GM21786 (cell line): ENCODE measurements around the gene KCND2.

Experiments
- ATAC-seq: cut with Tn5 transposase; IDR thresholded peaks from one replicate; pipeline ENCODE4 v1.9.1; 2021; ENCODE audit not compliant: unreplicated experiment

Gene KCND2

GRCh38 chr7:120797026-120797645 is 524.2 kb downstream of the KCND2 start:
- no peak for ATAC-seq

- ATAC-seq, result no peak
Observed at GRCh38 chr7:120799147-120799546, 526.2 kb downstream of the KCND2 start.
